ENCODE results near the gene STAC3. TPM values are rescaled to one million over a fixed set of nuclear protein-coding genes. Genes with fewer than 3 reads are reported as not detected.
A peak's percentile ranks its signal among the peaks of the same experiment; 100 is the strongest.

The STAC3 gene
- total RNA-seq, 2 donors from 2014 or later = 0.78 to 2.0 TPM

GRCh38 chr12:57227315-57228115 is 23.5 kb downstream of the STAC3 start:
- peaks cover 0 to 4% of the 10 kb centered on the region in 2 donors for H3K36me3 ChIP-seq (replicated peaks in 1 of 2; ENCODE audit: insufficient read depth in 1 of 2, low read depth in 2 of 2)

GRCh38 chr12:57226588-57227314 is 24.2 kb downstream of the STAC3 start:
- 27 to 35% methylated on average over 27 to 28 of the region's 35 CpGs for WGBS, 2 donors
- H3K36me3 ChIP-seq (replicated peaks in 1 of 2; ENCODE audit: insufficient read depth in 1 of 2, low read depth in 2 of 2) = no peaks in the 10 kb centered on the region
- H3K27me3 ChIP-seq = peaks cover 0 to 17% of the 10 kb centered on the region in 2 donors
- intact Hi-C loops (cut with DNase I) = no loop called here
- no peak for DNase-seq
- no peak overlapping the region for H3K27ac ChIP-seq
- ATAC-seq = no peak
- peaks cover 32% of the 10 kb centered on the region for H3K4me1 ChIP-seq
- TF ChIP-seq, protein P1, sequence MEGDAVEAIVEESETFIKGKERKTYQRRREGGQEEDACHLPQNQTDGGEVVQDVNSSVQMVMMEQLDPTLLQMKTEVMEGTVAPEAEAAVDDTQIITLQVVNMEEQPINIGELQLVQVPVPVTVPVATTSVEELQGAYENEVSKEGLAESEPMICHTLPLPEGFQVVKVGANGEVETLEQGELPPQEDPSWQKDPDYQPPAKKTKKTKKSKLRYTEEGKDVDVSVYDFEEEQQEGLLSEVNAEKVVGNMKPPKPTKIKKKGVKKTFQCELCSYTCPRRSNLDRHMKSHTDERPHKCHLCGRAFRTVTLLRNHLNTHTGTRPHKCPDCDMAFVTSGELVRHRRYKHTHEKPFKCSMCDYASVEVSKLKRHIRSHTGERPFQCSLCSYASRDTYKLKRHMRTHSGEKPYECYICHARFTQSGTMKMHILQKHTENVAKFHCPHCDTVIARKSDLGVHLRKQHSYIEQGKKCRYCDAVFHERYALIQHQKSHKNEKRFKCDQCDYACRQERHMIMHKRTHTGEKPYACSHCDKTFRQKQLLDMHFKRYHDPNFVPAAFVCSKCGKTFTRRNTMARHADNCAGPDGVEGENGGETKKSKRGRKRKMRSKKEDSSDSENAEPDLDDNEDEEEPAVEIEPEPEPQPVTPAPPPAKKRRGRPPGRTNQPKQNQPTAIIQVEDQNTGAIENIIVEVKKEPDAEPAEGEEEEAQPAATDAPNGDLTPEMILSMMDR (IDR thresholded peaks at IDR 0.05) = no peak
- no peak overlapping the region for H3K4me3 ChIP-seq
- no peaks in the 10 kb centered on the region for H3K9me3 ChIP-seq

More at GRCh38 chr12:57227315-57228115, 23.5 kb downstream of the STAC3 start:
- Histone ChIP-seq H3K9me3 (no peaks in the 10 kb centered on the region), H3K27ac (no peak overlapping the region), H3K27me3 (peaks cover 0 to 11% of the 10 kb centered on the region in 2 donors), H3K4me3 (no peak overlapping the region), H3K4me1 (peaks cover 35% of the 10 kb centered on the region)
- DNase-seq (no peak), ATAC-seq (no peak)
- 64 to 84% methylated on average over 7 to 8 of the region's 8 CpGs for WGBS, 2 donors
- intact Hi-C loops (cut with DNase I) = no loop called here
- no peak for TF ChIP-seq POLR2A (IDR thresholded peaks at IDR 0.05)
- TF ChIP-seq, protein P1 (IDR thresholded peaks at IDR 0.05) = no peak

- Histone ChIP-seq H3K27ac (no peak overlapping the region), H3K4me1 (peaks cover 22% of the 10 kb centered on the region), H3K4me3 (no peak overlapping the region), H3K36me3 (replicated peaks in 1 of 2; ENCODE audit: insufficient read depth in 1 of 2, low read depth in 2 of 2) (no peaks in the 10 kb centered on the region), H3K27me3 (peaks cover 0 to 27% of the 10 kb centered on the region in 2 donors), H3K9me3 (no peaks in the 10 kb centered on the region)
- ATAC-seq = no peak
- WGBS, 2 donors = 54 to 73% methylated on average over 16 to 18 of the region's 18 CpGs
- TF ChIP-seq, protein P1 (IDR thresholded peaks at IDR 0.05) = no peak
- TF ChIP-seq POLR2A (IDR thresholded peaks at IDR 0.05) = no peak
- no peak for DNase-seq
- intact Hi-C loops (cut with DNase I) = no loop called here
These were observed 25.2 kb downstream of the STAC3 start for GRCh38 chr12:57225680-57226210.

DNA sequence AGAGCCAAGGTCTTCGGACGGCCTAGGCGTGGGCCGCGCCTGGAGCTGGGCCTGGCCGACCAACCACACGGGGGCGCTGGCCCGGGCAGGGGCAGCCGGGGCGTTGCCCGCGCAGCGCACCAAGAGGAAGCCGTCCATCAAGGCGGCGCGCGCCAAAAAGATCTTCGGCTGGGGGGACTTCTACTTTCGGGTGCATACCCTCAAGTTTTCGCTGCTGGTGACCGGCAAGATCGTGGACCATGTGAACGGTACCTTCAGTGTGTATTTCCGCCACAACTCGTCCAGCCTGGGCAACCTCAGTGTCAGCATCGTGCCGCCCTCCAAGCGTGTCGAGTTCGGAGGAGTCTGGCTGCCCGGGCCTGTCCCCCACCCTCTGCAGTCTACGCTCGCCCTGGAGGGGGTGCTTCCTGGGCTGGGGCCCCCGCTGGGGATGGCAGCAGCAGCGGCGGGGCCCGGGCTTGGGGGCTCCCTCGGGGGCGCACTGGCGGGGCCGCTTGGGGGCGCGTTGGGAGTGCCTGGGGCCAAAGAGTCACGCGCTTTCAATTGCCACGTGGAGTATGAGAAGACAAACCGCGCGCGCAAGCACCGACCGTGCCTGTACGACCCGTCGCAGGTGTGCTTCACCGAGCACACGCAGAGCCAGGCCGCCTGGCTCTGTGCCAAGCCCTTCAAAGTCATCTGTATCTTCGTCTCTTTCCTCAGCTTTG is 25.9 kb downstream of the STAC3 start:
- Histone ChIP-seq H3K9me3 (no peaks in the 10 kb centered on the region), H3K4me3 (no peak overlapping the region), H3K36me3 (replicated peaks in 1 of 2; ENCODE audit: insufficient read depth in 1 of 2, low read depth in 2 of 2) (no peaks in the 10 kb centered on the region), H3K4me1 (peaks cover 16% of the 10 kb centered on the region), H3K27ac (no peak overlapping the region), H3K27me3 (peaks cover 0 to 27% of the 10 kb centered on the region in 2 donors)
- DNase-seq = peak in 3 of 4 donors; percentile 46 to 57 (median 48)
- TF ChIP-seq POLR2A (IDR thresholded peaks at IDR 0.05) = no peak
- TF ChIP-seq, protein P1 (IDR thresholded peaks at IDR 0.05) = peak; percentile 35 to 71 (median 54)
- peak; percentile 30 for ATAC-seq
- 14 to 47% methylated on average over 3 to 56 of the region's 61 CpGs for WGBS, 2 donors
- intact Hi-C loops (cut with DNase I) = no loop called here

Data from body of pancreas (tissue), 4 donors.